GM23248 (cell line): ENCODE data around the gene TMEM154. TPM values are rescaled to one million over a fixed set of nuclear protein-coding genes. Genes with fewer than 3 reads are reported as not detected.

Experiments
- DNase-seq: peaks from one replicate; pipeline ENCODE4 v3.0.0-alpha.2; 2015
- H2AFZ ChIP-seq: fragments of 200-600 bp; sonication (generic); 2 replicates; pipeline ENCODE4 v1.6.1; 2016; ENCODE audit warnings: antibody characterized with exemption
- H3F3A ChIP-seq: fragments of 200-600 bp; sonication (generic); 2 replicates; pipeline ENCODE4 v1.6.1; 2016; ENCODE audit warnings: mild to moderate bottlenecking, antibody characterized with exemption, mixed run types; ENCODE audit not compliant: insufficient read depth
- H3K27ac ChIP-seq: fragments of 200-600 bp; sonication (generic); 2 replicates; pipeline ENCODE4 v1.5.1; 2016; ENCODE audit warnings: mild to moderate bottlenecking
- H3K27me3 ChIP-seq: fragments of 200-600 bp; sonication (generic); replicated peaks from 2 replicates; pipeline ENCODE4 v1.6.1; 2016; ENCODE audit warnings: mild to moderate bottlenecking; ENCODE audit not compliant: insufficient read depth
- H3K36me3 ChIP-seq: fragments of 200-600 bp; sonication (generic); 2 replicates; pipeline ENCODE4 v1.6.1; 2016; ENCODE audit warnings: low read depth, mild to moderate bottlenecking
- H3K4me1 ChIP-seq: fragments of 200-600 bp; sonication (generic); 2 replicates; pipeline ENCODE4 v1.6.1; 2016; ENCODE audit warnings: mild to moderate bottlenecking; ENCODE audit not compliant: insufficient read depth
- H3K4me2 ChIP-seq: fragments of 200-600 bp; sonication (generic); one replicate; pipeline ENCODE4 v1.6.1; 2016; ENCODE audit warnings: mild to moderate bottlenecking; ENCODE audit not compliant: unreplicated experiment
- H3K4me3 ChIP-seq: fragments of 200-600 bp; sonication (generic); 2 replicates; pipeline ENCODE4 v1.5.1; 2016; ENCODE audit warnings: mild to moderate bottlenecking
- H3K79me2 ChIP-seq: fragments of 200-600 bp; sonication (generic); 2 replicates; pipeline ENCODE4 v1.6.1; 2016; ENCODE audit warnings: mild to moderate bottlenecking; ENCODE audit not compliant: insufficient read depth
- H3K9ac ChIP-seq: fragments of 200-600 bp; sonication (generic); 2 replicates; pipeline ENCODE4 v1.6.1; 2016; ENCODE audit warnings: mild to moderate bottlenecking
- H3K9me2 ChIP-seq: fragments of 200-600 bp; sonication (generic); 2 replicates; pipeline ENCODE4 v1.6.1; 2016; ENCODE audit warnings: mixed run types, mild to moderate bottlenecking, moderate library complexity; ENCODE audit not compliant: insufficient read depth
- H3K9me3 ChIP-seq: fragments of 200-600 bp; sonication (generic); one replicate; pipeline ENCODE4 v1.6.1; 2017; ENCODE audit warnings: low read depth
- H4K20me1 ChIP-seq: fragments of 200-600 bp; sonication (generic); 2 replicates; pipeline ENCODE4 v1.6.0; 2016; ENCODE audit not compliant: insufficient read depth
- EZH2 ChIP-seq: fragments of 200-600 bp; sonication (generic); IDR thresholded peaks from 2 replicates; pipeline ENCODE4 v1.6.1; 2018; ENCODE audit warnings: antibody characterized with exemption, mild to moderate bottlenecking; ENCODE audit not compliant: insufficient read depth, poor library complexity, severe bottlenecking
- EZH2phosphoT487 ChIP-seq: fragments of 200-600 bp; sonication (generic); IDR thresholded peaks from 2 replicates; pipeline ENCODE4 v1.6.1; 2018; ENCODE audit warnings: antibody characterized with exemption, moderate library complexity, mild to moderate bottlenecking, low read depth; ENCODE audit not compliant: insufficient read depth
- WGBS, 2 experiments: methylation state at CpG; one replicate each; pipeline ENCODE4 v1.1.6; 2015 to 2017; ENCODE audit warnings: low lambda C conversion rate in 2 of 2, low coverage in 1 of 2; ENCODE audit errors: missing lambda C conversion rate in 2 of 2; 5-methylcytosine and 5-hydroxymethylcytosine counted together
- in situ Hi-C: fragments of 300-500 bp; cut with MboI; formaldehyde crosslinking; loops from 2 replicates; pipeline ENCODE4 v1.15.0; 2020
- polyA plus RNA-seq: library from polyadenylated mRNA; unstranded; fragments of >200 nt; fragmentation: Nextera tagmentation; extraction: Ambion mirVana; gene quantifications from 2 replicates; pipeline ENCODE4 v1.2.1, GENCODE V29; 2016
- total RNA-seq: library from RNA; depleted of rRNA; stranded (reverse); fragments of >200 nt; shearing (Covaris generic); gene quantifications from 2 replicates; pipeline ENCODE4 v1.2.3, GENCODE V29; 2014

Gene TMEM154
- total and polyA plus RNA-seq, 2 experiments from 2014 or later: 11.9 to 17.3 TPM

GRCh38 chr4:152590179-152591031 is 89.4 kb downstream of the TMEM154 start:
- H3K4me2 ChIP-seq: peak overlapping the region; percentile 51
- no peaks in the 10 kb centered on the region for H3K36me3 ChIP-seq
- peaks cover 21% of the 10 kb centered on the region for H3K4me1 ChIP-seq
- H3K79me2 ChIP-seq: no peaks in the 10 kb centered on the region
- DNase-seq: peak; percentile 98
- no peaks in the 10 kb centered on the region for H3K9me3 ChIP-seq
- peak overlapping the region; percentile 25; the same call in 1 of the 2 replicates for H3K4me3 ChIP-seq
- no peaks in the 10 kb centered on the region for H3K27me3 ChIP-seq
- peaks cover 19% of the 10 kb centered on the region for H3F3A ChIP-seq
- H2AFZ ChIP-seq: 0 out of 2 replicates have a peak overlapping the region, but pooled peaks have one; percentile 40
- peak overlapping the region; percentile 18; the same call in 1 of the 2 replicates for H3K9ac ChIP-seq
- TF ChIP-seq EZH2phosphoT487 (no peak), EZH2 (no peak)
- H3K9me2 ChIP-seq: no peaks in the 10 kb centered on the region
- peak overlapping the region; percentile 39 for H3K27ac ChIP-seq
- 29 to 31% methylated on average over 4 of the region's 4 CpGs for WGBS, 2 experiments
- in situ Hi-C loops: no loop called here
- no peaks in the 10 kb centered on the region for H4K20me1 ChIP-seq

GRCh38 chr4:152588869-152589268 is 90.9 kb downstream of the TMEM154 start:
- Histone ChIP-seq H4K20me1 (no peaks in the 10 kb centered on the region), H3K9me3 (no peaks in the 10 kb centered on the region), H3K4me2 (no peak overlapping the region), H3K9me2 (no peaks in the 10 kb centered on the region), H2AFZ (no peak overlapping the region), H3K4me1 (peaks cover 21% of the 10 kb centered on the region), H3K9ac (no peak overlapping the region), H3K4me3 (no peak overlapping the region), H3K36me3 (no peaks in the 10 kb centered on the region), H3K27me3 (no peaks in the 10 kb centered on the region), H3K27ac (no peak overlapping the region), H3F3A (peaks cover 19% of the 10 kb centered on the region), H3K79me2 (no peaks in the 10 kb centered on the region)
- TF ChIP-seq EZH2phosphoT487: no peak
- no peak for DNase-seq
- WGBS, 2 experiments: 90 to 99% methylated on average over 4 of the region's 4 CpGs
- in situ Hi-C loops: no loop called here

DNA sequence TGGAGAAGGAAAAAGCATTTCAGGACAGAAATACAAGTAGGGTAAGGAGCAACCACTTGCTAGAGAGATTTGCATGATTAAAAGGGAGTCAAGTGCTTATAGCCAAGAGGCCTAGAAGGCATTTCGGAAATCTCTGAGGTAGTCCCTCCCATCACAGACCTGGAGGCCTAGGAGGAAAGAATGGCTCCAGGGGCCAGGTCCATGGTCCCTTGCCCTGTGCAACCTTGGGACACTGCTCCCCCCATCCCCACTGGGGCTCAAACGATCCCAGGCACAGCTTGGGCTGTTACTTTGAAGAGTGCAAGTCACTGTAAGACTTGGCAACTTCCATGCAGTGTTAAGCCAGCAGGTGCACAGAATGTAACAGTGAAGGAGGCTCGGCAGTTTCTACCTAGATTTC is 92.7 kb downstream of the TMEM154 start:
- no peaks in the 10 kb centered on the region for H3K9me3 ChIP-seq
- no peak for DNase-seq
- in situ Hi-C loops: no loop called here
- 38 to 49% methylated on average over 3 of the region's 3 CpGs for WGBS, 2 experiments
- H3K27me3 ChIP-seq: no peaks in the 10 kb centered on the region
- no peaks in the 10 kb centered on the region for H4K20me1 ChIP-seq
- no peak overlapping the region for H3K4me3 ChIP-seq
- no peak overlapping the region for H2AFZ ChIP-seq
- H3K9ac ChIP-seq: no peak overlapping the region
- H3K4me1 ChIP-seq: peaks cover 21% of the 10 kb centered on the region
- H3K79me2 ChIP-seq: no peaks in the 10 kb centered on the region
- H3K4me2 ChIP-seq: no peak overlapping the region
- H3K36me3 ChIP-seq: no peaks in the 10 kb centered on the region
- no peak for TF ChIP-seq EZH2phosphoT487
- no peak for TF ChIP-seq EZH2
- H3K9me2 ChIP-seq: no peaks in the 10 kb centered on the region
- peaks cover 19% of the 10 kb centered on the region for H3F3A ChIP-seq
- no peak overlapping the region for H3K27ac ChIP-seq

GRCh38 chr4:152586668-152587067 is 93.1 kb downstream of the TMEM154 start:
- 60 to 78% methylated on average over 2 of the region's 2 CpGs for WGBS, 2 experiments
- no peak overlapping the region for H3K4me3 ChIP-seq
- no peak overlapping the region for H3K4me2 ChIP-seq
- H3K9me2 ChIP-seq: no peaks in the 10 kb centered on the region
- H3K36me3 ChIP-seq: no peaks in the 10 kb centered on the region
- H3K4me1 ChIP-seq: peaks cover 21% of the 10 kb centered on the region
- no peak overlapping the region for H3K9ac ChIP-seq
- no peaks in the 10 kb centered on the region for H3K79me2 ChIP-seq
- H3K27me3 ChIP-seq: no peaks in the 10 kb centered on the region
- no peak for TF ChIP-seq EZH2
- no peak for TF ChIP-seq EZH2phosphoT487
- H3F3A ChIP-seq: peaks cover 19% of the 10 kb centered on the region
- no peak overlapping the region for H3K27ac ChIP-seq
- H4K20me1 ChIP-seq: no peaks in the 10 kb centered on the region
- no peak for DNase-seq
- in situ Hi-C loops: no loop called here
- H2AFZ ChIP-seq: no peak overlapping the region
- H3K9me3 ChIP-seq: no peaks in the 10 kb centered on the region
